ENCODE measurements around the gene ANKRD44.
A peak's percentile ranks its signal among the peaks of the same experiment; 100 is the strongest.

The ANKRD44 gene

DNA sequence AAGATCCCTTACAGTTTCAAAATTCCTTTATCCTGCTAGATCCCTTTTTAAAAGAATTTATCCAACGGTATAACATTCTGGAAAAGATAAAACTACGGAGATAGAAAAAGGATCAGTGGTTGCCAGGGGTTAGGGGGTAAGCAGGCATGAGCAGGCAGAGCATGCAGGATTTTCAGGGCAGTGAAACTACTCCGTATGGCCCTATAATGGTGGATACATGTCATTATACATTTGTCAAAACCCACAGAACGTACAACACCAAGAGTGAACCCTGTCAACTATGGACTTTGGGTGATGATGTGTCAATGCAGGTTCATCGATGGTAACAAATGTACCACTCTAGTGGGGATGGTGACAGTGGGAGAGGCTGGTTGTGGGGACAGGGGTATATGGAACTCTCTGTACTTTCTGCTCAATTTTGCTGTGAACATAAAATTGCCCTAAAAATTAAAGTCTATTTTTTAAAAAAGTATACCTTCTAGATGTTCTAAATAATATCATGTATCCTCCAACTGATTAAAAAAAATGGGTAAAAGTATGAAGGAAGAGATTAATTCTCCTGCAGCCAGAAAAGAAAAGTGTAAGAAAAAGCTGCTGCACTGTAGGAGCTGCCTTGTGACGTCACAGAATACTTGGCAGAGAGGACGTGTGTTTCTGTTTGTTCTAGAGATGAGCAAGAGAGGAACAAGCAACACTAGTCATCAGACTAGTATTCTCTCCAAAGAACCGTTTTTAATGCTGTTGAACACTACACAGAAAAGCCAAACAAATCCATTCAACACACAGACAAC, 23.6 kb downstream of the ANKRD44 start:
- DNase-seq = peak in 1 of 4 experiments; percentile 10

DNA sequence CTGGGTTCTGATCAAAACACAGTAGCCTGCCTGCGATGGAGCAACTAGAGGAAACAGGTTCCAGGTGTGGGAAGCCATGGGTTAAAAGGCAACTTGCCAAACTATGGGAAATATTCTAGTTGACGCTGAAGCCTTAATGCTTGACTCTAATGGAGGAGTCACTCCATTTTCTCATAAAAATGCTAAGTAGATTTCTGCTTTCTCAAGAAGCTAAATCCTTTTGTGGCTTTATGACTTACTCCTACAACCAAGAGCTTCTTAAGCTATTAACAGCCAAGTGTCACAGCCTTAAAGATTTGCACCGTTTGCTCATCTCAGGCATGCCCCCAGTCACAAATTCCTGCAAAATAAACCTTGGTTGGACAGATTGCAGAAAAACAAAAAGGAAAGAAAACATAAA, 25.2 kb downstream of the ANKRD44 start:
- DNase-seq = no peak

DNA sequence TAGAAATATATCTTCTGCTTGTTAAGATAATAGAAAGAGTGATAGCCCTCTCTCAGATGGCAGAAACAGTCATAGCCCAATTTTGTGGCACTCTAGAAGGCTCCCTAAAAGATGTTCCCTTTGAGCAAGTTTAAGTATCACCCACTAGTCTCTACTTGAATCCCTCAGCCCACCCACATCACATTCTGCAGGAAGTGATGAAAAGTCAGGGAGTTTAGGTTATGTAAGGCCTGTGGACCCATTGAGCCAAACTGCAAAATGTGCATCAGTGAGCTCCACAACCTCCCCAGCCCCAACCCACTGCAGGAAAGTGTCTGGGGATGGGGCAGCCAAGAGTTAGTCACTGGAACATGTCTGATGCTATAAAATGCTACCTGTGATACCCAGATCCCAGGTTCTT, 25.6 kb downstream of the ANKRD44 start:
- DNase-seq = no peak

DNA sequence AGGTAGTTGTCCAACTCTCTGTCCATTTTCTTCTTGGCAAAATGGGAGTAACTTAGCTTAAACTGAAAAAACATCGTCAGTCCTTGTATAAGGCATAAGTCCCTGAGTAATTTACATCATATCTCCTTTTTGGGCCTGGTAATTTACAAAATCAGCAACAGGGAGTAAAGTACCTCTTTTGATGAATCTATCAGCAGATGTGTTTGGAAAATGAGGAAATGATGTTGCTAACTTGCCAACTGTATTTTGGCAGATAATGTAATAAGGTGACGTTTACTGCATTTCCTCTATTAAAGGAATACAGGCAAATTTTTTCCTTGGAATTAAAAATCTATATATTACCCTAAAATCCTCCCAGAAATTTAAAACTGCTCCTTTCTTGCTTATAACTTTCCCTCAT, 29.2 kb downstream of the ANKRD44 start:
- no peak for DNase-seq

DNA sequence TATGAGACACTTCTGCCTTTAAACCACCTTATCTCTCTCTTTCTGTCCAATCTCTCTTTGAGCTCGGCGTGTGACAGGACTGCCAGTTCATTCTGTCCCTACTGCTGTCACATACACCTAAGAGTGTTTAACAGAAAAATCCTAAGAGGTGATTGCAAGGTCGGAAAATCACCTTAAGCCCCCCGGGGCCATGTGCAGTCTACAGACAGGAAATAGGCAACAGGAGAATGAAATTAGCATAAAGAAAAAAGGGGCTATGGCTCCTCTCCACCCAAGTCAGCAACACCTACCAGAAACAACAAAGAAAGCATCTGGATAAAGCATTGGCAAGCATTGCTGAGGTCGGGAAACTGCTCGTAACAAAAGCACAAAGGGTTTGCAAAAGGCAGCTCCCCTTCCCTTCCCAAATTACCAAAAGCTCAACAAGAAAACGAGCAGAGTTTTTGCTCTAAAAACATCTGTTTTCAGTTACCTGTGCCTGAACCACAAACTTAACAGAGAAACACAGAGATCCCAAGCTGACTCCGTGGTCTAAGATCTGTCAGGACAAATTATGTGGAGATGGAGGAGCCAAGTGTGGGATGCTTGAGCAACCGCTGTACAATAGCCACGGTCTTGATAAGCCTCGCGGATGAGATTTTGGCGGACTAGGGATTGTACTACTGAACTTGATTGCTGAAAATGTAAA, 30.4 kb downstream of the ANKRD44 start:
- DNase-seq = no peak

DNA sequence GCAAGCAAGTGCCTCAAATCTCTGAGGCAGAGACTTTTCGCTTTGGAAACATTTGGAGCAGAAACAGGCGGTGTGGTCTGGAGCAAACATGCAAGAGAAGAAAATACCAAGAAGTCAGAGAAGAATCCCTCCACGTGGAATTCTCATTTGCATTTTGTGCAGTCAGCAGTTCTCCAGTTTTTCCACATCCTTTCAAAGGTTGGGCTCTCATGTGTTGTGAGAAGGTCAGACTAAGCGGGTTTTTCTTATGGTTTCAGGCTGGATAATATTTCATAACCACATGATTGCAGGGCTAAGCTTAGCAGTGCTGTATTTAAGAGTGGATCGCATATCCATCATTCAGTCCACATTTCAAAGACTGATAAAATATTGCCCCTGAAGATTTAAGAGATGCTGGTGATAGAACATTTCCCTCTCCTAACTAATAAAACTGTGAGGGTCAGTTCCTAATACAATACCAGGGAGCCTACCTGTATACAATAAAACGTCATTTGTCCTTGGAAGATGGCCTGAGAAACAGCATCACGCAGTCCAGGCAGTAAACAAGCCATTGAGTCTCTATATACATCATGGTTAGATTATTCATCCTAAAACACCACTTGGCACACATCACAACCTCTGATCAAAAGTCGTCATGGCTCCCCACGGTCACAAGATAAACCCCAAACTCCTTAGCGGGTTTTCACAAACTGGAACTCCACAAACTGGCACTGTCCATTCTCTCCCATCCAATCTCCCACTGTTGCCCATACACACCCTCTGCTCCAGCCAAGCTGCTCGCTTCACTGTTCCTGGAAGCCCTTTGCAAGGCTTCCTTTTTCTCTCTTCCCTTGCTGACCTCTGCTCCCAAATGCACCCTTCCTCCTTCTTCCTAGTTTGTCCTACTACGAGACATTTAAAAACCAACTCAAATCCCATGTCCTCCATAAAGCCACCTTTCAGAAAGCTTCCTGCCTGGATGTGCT, 31.5 kb downstream of the ANKRD44 start:
- DNase-seq = no peak

DNA sequence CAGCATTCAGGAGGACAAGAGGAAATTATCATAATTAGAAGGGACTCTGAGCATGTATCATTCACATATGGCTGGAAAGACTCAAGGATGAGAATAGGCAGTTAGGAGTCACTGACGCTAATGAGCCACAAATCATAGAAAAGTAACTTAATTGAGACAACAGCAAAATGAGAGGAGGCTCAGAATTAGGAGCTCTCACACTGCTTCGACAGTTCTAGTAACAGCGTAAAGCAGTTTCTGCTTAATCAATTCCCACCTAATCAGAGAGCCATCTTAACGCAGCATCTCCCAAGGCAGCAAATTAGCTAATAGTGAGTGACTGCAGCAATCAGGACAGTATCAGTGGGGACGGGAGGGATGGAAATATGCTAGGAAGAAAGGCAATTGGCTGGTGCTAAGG, 32.8 kb downstream of the ANKRD44 start:
- no peak for DNase-seq

DNA sequence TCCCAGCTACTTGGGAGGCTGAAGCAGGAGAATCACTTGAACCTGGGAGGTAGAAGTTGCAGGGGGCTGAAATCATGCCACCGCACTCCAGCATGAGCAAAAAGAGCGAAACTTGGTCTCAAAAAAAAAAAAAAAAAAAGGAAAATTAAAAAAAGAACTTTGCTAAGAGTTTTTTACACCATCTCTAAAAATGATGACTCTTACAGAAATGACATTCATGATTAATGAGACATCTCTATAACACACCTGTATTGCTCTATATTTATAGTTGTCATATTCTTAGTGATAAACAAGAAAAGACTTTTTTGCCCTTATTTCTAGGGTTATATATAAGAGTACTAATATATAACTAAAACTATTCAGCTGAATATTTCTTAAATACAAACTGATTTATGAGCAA, 34.4 kb downstream of the ANKRD44 start:
- DNase-seq = no peak

DNA sequence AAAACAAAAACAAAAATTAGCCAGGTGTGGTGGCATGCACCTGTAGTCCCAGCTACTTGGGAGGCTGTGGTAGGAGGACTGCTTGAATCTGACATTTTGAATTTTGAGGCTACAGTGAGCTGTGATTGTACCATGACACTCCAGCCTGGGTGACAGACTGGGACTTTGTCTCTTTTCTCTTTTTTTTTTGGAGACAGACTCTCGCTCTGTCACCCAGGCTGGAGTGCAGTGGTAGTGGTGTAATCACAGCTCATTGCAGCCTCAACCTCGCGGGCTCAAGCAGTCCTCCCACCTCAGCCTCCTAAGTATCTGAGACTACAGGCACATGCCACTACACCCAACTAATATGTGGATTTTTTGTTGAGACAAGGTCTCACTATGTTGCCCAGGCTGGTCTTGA, 35.6 kb downstream of the ANKRD44 start:
- no peak for DNase-seq

DNA sequence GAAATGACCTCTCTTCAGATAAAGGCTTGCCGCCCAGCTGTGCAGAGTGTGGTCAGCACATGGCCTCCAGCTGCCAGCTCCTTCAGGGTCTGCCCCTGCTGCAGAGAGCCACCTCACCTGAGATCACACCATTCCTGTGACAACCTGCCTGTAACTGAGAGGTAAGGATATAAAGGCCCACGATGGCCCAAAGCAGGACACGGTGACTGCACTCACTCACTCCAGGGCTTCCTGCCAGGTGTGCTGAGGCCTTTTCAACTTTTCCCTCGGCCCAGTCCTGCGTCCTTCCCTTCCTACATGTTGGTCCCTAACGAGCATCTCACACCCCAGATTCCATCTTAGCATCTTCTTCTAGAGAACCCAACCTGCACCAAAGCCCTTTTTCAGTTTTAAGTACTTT, 36.2 kb downstream of the ANKRD44 start:
- DNase-seq = no peak

DNA sequence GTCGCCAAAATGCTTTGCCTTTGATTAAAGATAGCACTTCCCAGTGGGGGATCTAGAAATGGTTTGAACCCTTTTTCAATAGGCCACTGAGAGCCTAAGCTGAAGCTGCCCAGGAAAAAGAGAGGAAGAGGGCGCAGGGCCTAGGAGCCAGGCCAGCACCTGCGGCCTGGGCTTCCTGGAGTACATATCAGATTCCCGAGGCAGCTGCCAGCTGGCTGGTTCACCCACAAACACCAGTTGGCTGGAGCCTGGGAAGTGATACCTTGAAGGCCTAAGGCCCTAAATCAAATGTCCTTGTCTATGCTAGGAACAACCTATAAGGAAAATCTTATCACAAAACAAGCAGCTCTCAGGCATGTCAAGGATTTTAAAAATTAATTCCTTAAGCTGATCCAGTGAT, 37.1 kb downstream of the ANKRD44 start:
- DNase-seq = no peak

DNA sequence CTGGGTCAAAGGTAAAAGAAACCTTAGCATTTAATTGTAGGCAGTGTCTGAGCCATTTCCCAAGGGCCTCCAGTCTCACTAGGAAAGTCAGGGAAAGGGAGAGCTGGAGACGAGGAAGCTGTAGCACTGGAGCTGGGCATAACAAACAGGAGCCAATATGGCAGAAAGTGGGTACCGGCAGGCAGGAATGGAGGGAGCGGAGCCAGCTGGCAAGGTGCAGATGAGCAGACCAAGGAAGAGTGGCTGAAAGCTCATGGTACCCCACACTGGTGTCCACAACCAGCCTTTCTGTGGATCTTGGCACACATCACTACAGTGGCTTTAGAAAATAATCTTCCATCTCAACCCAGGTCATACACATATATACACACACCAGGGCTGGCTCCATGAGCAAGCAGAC, 40.0 kb downstream of the ANKRD44 start:
- no peak for DNase-seq

DNA sequence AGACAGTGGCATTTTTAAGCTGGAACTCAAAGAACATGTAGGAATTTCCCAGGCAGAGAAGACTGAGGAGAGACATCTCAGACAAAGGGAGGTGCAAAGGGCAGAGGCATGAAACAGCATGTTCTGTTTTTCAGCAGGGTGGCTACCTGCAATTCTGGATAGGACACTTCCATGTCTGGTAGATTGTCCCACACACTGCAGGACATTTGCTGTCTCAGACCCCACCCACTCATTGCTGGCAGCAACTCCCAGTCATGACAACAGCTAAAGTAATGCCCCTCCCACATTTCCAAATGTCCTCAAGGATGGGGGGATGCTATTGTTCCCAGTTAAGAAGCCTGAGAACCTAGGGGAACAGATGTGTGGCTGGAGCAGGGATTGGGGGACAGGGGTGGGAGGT, 40.8 kb downstream of the ANKRD44 start:
- DNase-seq = no peak

DNA sequence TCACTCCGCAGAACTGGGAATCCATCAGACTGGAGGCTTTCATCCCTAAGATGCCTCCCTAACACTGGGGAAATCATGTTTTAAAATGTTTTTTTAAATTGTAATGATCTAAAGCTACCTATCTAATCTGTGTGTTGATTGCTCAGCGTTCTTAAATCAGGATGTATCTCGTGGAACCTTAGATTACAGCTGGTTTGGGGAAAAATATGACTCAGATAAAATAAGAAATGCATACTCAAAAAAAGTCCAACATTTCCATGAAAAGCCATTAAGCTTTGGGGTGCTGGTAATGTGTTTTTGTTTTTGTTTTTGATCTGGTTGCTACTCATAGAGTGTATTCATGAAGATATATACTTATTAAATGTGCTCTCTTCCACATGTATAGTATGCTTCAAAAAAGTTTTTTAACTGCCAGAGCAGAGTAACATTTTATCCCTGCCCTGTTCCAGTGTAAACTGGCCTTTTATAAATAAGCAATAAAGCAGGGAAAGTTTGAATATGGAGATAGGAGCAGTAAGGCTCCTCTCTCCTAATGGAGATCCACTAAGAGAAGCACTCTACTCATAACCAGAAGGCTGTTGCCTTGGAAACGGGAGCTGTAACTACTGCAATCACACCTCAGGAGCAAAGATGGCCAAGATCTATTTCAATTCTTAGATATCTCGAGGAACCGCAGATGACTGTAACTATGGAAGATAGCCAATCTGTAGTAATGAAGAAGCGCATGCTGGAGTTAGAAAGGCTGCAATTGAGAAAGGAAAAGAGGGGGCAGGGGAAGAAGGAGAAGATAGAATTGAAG, 41.6 kb downstream of the ANKRD44 start:
- no peak for DNase-seq

DNA sequence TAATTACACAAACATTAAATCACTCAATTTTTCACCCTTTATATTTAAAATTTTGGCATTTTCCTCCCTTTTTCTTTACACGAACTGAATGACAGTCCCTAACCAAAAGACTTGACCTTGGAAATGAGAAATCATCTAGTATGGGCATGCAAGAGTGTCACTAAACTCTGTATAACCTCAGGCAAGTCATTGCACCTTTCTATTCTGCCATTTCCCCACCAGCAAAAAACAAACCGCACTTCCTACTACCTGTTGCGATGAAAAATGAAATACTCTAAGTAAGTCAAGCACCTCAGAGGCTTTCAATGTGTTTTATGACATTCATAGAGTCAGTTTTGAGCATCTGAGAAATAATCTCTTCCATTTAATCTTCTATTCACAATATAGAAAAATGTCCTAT, 44.1 kb downstream of the ANKRD44 start:
- DNase-seq = no peak

DNA sequence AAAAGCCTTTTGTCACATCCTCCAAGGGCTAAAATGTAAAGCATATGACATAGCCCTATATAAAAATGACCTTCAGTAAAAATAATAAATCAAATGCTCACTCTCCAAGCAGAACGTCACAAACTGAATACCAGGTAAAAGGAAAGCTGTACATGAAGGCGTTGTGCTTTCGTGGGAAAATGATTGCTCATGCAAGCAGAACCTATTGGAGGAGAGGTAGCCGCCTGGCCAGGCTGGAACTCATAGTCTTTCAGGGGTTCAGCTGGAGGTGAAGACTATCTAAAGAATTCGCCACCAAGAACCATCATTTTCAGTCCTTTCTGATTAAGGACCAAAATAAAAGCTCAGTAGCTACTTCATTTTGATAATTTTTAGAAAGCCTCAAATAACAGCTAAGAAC, 44.7 kb downstream of the ANKRD44 start:
- no peak for DNase-seq

DNA sequence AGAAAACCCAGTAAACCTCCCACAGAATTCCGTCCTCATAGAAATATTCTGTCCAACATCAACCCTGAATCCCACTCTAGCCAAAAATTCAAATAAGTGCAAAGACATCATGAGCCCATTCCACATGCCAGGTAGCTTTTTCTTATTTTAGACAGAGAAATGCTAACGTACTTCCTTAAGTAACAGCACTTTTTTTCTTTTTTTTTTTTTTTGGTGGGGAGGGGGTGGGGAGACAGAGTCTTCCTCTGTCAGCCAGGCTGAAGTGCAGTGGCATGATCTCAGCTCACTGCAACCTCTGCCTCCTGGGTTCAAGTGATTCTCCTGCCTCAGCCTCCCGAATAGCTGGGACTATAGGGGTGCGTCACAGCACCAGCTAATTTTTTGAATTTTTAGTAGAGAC, 45.5 kb downstream of the ANKRD44 start:
- no peak for DNase-seq

DNA sequence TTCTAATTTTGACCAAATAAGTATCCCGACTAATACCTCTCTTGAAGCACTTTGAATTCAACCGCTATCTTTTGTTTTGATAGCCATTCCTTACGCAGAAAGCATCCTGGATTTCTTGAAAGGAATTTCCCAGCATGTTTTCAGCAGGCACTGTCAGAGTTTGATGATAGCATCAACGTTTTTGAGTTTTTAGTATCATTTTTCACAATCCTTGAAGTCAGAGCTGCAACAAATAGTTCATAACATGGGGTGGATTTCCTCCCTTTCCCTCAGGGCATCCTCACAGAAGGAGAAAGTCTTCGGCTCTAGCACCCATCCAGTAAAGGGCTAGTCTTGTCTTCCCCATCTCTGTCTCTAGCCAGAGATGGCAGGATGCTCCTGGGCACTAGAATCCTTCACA, 46.2 kb downstream of the ANKRD44 start:
- DNase-seq = no peak

DNA sequence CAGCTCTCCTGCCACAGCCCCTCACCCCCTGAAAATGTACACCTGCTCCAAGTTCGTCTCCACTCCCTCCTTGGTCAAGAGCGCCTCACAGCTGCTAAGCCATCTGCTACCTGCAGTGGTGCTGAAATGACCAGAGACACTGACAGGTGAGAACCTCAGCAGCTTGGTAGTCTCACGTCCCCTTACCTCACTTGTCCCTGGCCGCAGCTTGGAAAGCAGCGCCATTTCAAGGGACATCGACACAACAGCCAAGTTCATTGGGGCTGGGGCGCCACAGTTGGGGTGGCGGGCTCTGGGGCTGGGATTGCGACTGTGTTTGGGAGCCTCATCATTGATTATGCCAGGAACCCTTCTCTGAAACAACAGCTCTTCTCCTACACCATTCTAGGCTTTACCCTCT, 47.5 kb downstream of the ANKRD44 start:
- DNase-seq = no peak

DNA sequence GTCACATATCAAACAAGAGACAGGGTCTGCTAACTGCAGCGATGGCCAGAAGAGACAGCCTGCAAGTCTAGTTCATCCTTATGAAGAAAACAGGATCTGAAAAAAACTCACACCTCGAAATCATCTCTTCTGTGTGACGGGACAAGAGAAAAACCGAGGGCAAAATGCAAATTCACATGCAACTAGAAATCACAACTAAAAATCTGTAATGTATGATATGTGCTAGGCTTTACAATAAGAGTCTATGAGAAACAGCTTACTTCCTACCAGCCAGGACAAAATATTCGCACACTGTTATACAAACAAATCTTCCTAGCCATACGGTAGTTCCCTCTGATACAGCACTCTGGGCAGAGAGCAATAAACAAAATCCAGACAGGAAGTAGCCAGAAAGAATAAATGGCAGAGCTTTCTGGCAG, 48.8 kb downstream of the ANKRD44 start:
- DNase-seq = no peak

DNA sequence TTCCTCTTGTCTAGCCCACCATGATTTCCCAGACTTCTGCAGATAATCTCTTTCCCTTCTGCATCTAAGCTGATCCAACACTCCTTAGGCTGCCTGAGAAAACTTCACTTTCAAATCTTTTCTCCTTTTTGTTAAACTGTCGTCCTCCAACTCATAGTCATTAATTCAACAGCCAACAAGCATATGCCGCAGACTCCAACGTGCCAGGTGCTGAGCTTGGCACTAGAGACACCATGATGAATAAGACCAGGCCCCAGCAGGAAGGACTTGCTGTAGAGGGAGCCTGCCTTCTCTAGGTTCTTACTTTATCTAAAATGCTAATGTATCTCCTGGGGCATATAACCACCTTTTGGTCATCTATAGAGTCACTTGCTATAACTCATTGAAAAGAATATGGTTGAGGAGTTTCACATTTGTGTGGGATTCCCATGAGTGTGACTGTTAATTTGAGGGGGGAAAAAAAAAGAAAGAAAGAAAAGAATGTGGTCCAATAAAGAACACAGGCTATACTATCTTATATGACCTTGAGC, 51.0 kb downstream of the ANKRD44 start:
- no peak for DNase-seq

DNA sequence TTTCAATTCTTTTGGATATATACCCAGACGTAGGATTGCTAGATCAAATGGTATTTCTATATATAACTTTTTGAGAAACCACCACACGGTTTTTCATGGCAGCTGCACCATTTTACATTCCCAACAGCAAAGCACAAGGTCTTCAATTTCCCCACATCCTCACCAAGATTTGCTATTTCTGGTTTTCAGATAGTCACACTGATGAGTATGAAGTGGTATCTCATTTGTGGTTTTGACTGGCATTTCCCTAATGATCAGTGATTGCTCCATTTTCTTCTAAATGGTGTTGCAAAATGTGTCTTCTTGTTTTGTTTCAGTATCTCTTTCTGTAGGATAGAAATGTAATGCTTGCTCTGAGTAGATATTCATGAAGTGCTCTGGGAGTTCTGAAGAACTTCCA, 52.0 kb downstream of the ANKRD44 start:
- no peak for DNase-seq
